ENCODE data around the gene ANKS1B. TPM values are rescaled to one million over a fixed set of nuclear protein-coding genes. Genes with fewer than 3 reads are reported as not detected.
A peak's percentile ranks its signal among the peaks of the same experiment; 100 is the strongest.

Gene ANKS1B
- total RNA-seq, 1 donor from 2014 or later: 2.4 TPM

- Histone ChIP-seq H3K36me3 (ENCODE audit: insufficient read depth, low read length) (no peaks in the 10 kb centered on the region), H3K4me2 (ENCODE audit: low read length) (no peak overlapping the region), H4K20me1 (ENCODE audit: insufficient read depth, low read length) (no peaks in the 10 kb centered on the region), H3K79me2 (ENCODE audit: insufficient read depth, low read length) (no peaks in the 10 kb centered on the region), H3K9ac (ENCODE audit: low read length) (no peak overlapping the region), H3K4me3 (ENCODE audit: insufficient read depth, low read depth, low read length) (no peak overlapping the region), H3K27me3 (ENCODE audit: insufficient read depth, low read length) (no peaks in the 10 kb centered on the region), H3K4me1 (ENCODE audit: insufficient read depth, low read length) (no peaks in the 10 kb centered on the region), H2AFZ (ENCODE audit: low read depth, low read length) (no peak overlapping the region), H3K9me3 (ENCODE audit: insufficient read depth, low read depth, low read length) (no peaks in the 10 kb centered on the region), H3K27ac (ENCODE audit: low read depth, low read length) (no peak overlapping the region)
- no peak for TF ChIP-seq EZH2 (IDR thresholded peaks at IDR 0.05; ENCODE audit: insufficient read depth, low read length)
- peak; percentile 41 for TF ChIP-seq CTCF (IDR thresholded peaks at IDR 0.05; ENCODE audit: insufficient read depth, low read depth, low read length)
- peaks cover 4% of the 10 kb centered on the region for H3K9me3 Mint-ChIP-seq (ENCODE audit: unreplicated experiment)
- peaks cover 4% of the 10 kb centered on the region for H3K4me1 Mint-ChIP-seq (ENCODE audit: low read depth, unreplicated experiment)
- peaks cover 2% of the 10 kb centered on the region for H3K27me3 Mint-ChIP-seq (ENCODE audit: low read depth, unreplicated experiment)
- no peaks in the 10 kb centered on the region for H3K36me3 Mint-ChIP-seq (ENCODE audit: low read depth, unreplicated experiment)
- no peak for FAIRE-seq
- no peak overlapping the region for H3K27ac Mint-ChIP-seq (ENCODE audit: unreplicated experiment)
- no peak for DNase-seq (ENCODE audit: low read depth)
- H3K4me3 Mint-ChIP-seq (ENCODE audit: unreplicated experiment): no peak overlapping the region
Observed at GRCh38 chr12:98955284-98955683, 1029.5 kb downstream of the ANKS1B start.

GRCh38 chr12:98954506-98954905, 1030.2 kb downstream of the ANKS1B start:
- TF ChIP-seq CTCF (IDR thresholded peaks at IDR 0.05; ENCODE audit: insufficient read depth, low read depth, low read length): no peak
- TF ChIP-seq EZH2 (IDR thresholded peaks at IDR 0.05; ENCODE audit: insufficient read depth, low read length): no peak
- H3K27me3 Mint-ChIP-seq (ENCODE audit: low read depth, unreplicated experiment): peaks cover 2% of the 10 kb centered on the region
- H3K36me3 Mint-ChIP-seq (ENCODE audit: low read depth, unreplicated experiment): no peaks in the 10 kb centered on the region
- no peak for FAIRE-seq
- no peak overlapping the region for H3K4me3 Mint-ChIP-seq (ENCODE audit: unreplicated experiment)
- Histone ChIP-seq H3K27me3 (ENCODE audit: insufficient read depth, low read length) (no peaks in the 10 kb centered on the region), H3K79me2 (ENCODE audit: insufficient read depth, low read length) (no peaks in the 10 kb centered on the region), H3K27ac (ENCODE audit: low read depth, low read length) (no peak overlapping the region), H3K9me3 (ENCODE audit: insufficient read depth, low read depth, low read length) (no peaks in the 10 kb centered on the region), H2AFZ (ENCODE audit: low read depth, low read length) (no peak overlapping the region), H3K9ac (ENCODE audit: low read length) (no peak overlapping the region), H3K4me1 (ENCODE audit: insufficient read depth, low read length) (no peaks in the 10 kb centered on the region), H3K4me3 (ENCODE audit: insufficient read depth, low read depth, low read length) (no peak overlapping the region), H3K4me2 (ENCODE audit: low read length) (no peak overlapping the region), H4K20me1 (ENCODE audit: insufficient read depth, low read length) (no peaks in the 10 kb centered on the region), H3K36me3 (ENCODE audit: insufficient read depth, low read length) (no peaks in the 10 kb centered on the region)
- no peak for DNase-seq (ENCODE audit: low read depth)
- H3K9me3 Mint-ChIP-seq (ENCODE audit: unreplicated experiment): no peaks in the 10 kb centered on the region
- peaks cover 4% of the 10 kb centered on the region for H3K4me1 Mint-ChIP-seq (ENCODE audit: low read depth, unreplicated experiment)
- H3K27ac Mint-ChIP-seq (ENCODE audit: unreplicated experiment): no peak overlapping the region

- no peak overlapping the region for H3K4me3 Mint-ChIP-seq (ENCODE audit: unreplicated experiment)
- Histone ChIP-seq H3K4me3 (ENCODE audit: insufficient read depth, low read depth, low read length) (no peak overlapping the region), H3K27me3 (ENCODE audit: insufficient read depth, low read length) (no peaks in the 10 kb centered on the region), H3K36me3 (ENCODE audit: insufficient read depth, low read length) (no peaks in the 10 kb centered on the region), H3K4me1 (ENCODE audit: insufficient read depth, low read length) (no peaks in the 10 kb centered on the region), H3K79me2 (ENCODE audit: insufficient read depth, low read length) (no peaks in the 10 kb centered on the region), H3K27ac (ENCODE audit: low read depth, low read length) (no peak overlapping the region), H2AFZ (ENCODE audit: low read depth, low read length) (no peak overlapping the region), H3K4me2 (ENCODE audit: low read length) (no peak overlapping the region), H3K9me3 (ENCODE audit: insufficient read depth, low read depth, low read length) (no peaks in the 10 kb centered on the region), H4K20me1 (ENCODE audit: insufficient read depth, low read length) (no peaks in the 10 kb centered on the region), H3K9ac (ENCODE audit: low read length) (no peak overlapping the region)
- peaks cover 4% of the 10 kb centered on the region for H3K4me1 Mint-ChIP-seq (ENCODE audit: low read depth, unreplicated experiment)
- no peaks in the 10 kb centered on the region for H3K36me3 Mint-ChIP-seq (ENCODE audit: low read depth, unreplicated experiment)
- H3K9me3 Mint-ChIP-seq (ENCODE audit: unreplicated experiment): no peaks in the 10 kb centered on the region
- DNase-seq (ENCODE audit: low read depth) (no peak), FAIRE-seq (no peak)
- H3K27me3 Mint-ChIP-seq (ENCODE audit: low read depth, unreplicated experiment): peaks cover 2% of the 10 kb centered on the region
- H3K27ac Mint-ChIP-seq (ENCODE audit: unreplicated experiment): no peak overlapping the region
- no peak for TF ChIP-seq EZH2 (IDR thresholded peaks at IDR 0.05; ENCODE audit: insufficient read depth, low read length)
- no peak for TF ChIP-seq CTCF (IDR thresholded peaks at IDR 0.05; ENCODE audit: insufficient read depth, low read depth, low read length)
Observed at GRCh38 chr12:98951406-98951805, 1033.3 kb downstream of the ANKS1B start.
